MM.1S (cell line): ENCODE results near the gene C1QTNF4.

Experiments
- DNase-seq: peaks from one replicate; pipeline ENCODE4 v3.0.0-alpha.2; 2015
- H2AFZ ChIP-seq: fragments of 300-600 bp; sonication (generic); 2 replicates; pipeline ENCODE4 v1.6.0; 2016; ENCODE audit warnings: antibody characterized with exemption, low read length
- H3F3A ChIP-seq: fragments of 300-600 bp; sonication (generic); 2 replicates; pipeline ENCODE4 v1.6.1; 2016; ENCODE audit warnings: mild to moderate bottlenecking, antibody characterized with exemption, low read length, moderate library complexity, mixed read lengths; ENCODE audit not compliant: insufficient read depth
- H3K27ac ChIP-seq: fragments of 300-600 bp; sonication (generic); 2 replicates; pipeline ENCODE4 v1.5.1; 2016; ENCODE audit warnings: mild to moderate bottlenecking, low read length
- H3K27me3 ChIP-seq: fragments of 300-600 bp; sonication (generic); replicated peaks from 2 replicates; pipeline ENCODE4 v1.6.0; 2016; ENCODE audit warnings: low read length; ENCODE audit not compliant: insufficient read depth
- H3K36me3 ChIP-seq: fragments of 300-600 bp; sonication (generic); replicated peaks from 2 replicates; pipeline ENCODE4 v1.6.1; 2016; ENCODE audit warnings: mild to moderate bottlenecking, low read length, mixed read lengths; ENCODE audit not compliant: insufficient read depth
- H3K4me1 ChIP-seq: fragments of 300-600 bp; sonication (generic); 2 replicates; pipeline ENCODE4 v1.6.1; 2016; ENCODE audit warnings: low read length, mixed read lengths
- H3K4me2 ChIP-seq: fragments of 300-600 bp; sonication (generic); 2 replicates; pipeline ENCODE4 v1.6.0; 2016; ENCODE audit warnings: low read depth, low read length
- H3K4me3 ChIP-seq: fragments of 300-600 bp; sonication (generic); 2 replicates; pipeline ENCODE4 v1.5.1; 2016; ENCODE audit warnings: low read length, mixed read lengths
- H3K79me2 ChIP-seq: fragments of 300-600 bp; sonication (generic); 2 replicates; pipeline ENCODE4 v1.6.1; 2016; ENCODE audit warnings: mixed run types, low read length, mixed read lengths
- H3K9ac ChIP-seq: fragments of 300-600 bp; sonication (generic); 2 replicates; pipeline ENCODE4 v1.6.1; 2016; ENCODE audit warnings: low read length, mixed read lengths
- H3K9me2 ChIP-seq: fragments of 300-600 bp; sonication (generic); replicated peaks from 2 replicates; pipeline ENCODE4 v1.6.1; 2016; ENCODE audit warnings: mild to moderate bottlenecking, low read length, mixed read lengths; ENCODE audit not compliant: insufficient read depth
- H3K9me3 ChIP-seq: fragments of 300-600 bp; sonication (generic); replicated peaks from 2 replicates; pipeline ENCODE4 v1.6.1; 2016; ENCODE audit warnings: mild to moderate bottlenecking, low read length, mixed read lengths; ENCODE audit not compliant: insufficient read depth
- H4K20me1 ChIP-seq: fragments of 300-600 bp; sonication (generic); 2 replicates; pipeline ENCODE4 v1.6.1; 2016; ENCODE audit warnings: mild to moderate bottlenecking, low read length, moderate library complexity, mixed read lengths; ENCODE audit not compliant: insufficient read depth
- CTCF ChIP-seq: fragments of 300-600 bp; sonication (generic); IDR thresholded peaks from 2 replicates; pipeline ENCODE4 v1.5.1; 2016; ENCODE audit warnings: antibody characterized with exemption, low read length, mixed read lengths
- EZH2 ChIP-seq: fragments of 300-600 bp; sonication (generic); optimal IDR thresholded peaks from 2 replicates; pipeline ENCODE3; 2017; ENCODE audit warnings: low read depth, mild to moderate bottlenecking, antibody characterized with exemption, low read length, mixed read lengths
- EZH2phosphoT487 ChIP-seq: fragments of 300-600 bp; sonication (generic); IDR thresholded peaks from 2 replicates; pipeline ENCODE4 v1.6.1; 2018; ENCODE audit warnings: antibody characterized with exemption, low read length

C1QTNF4 gene

GRCh38 chr11:47589977-47590861 is 4.0 kb downstream of the C1QTNF4 start:
- Histone ChIP-seq H3K4me1 (no peaks in the 10 kb centered on the region), H4K20me1 (no peaks in the 10 kb centered on the region), H3K27ac (no peak overlapping the region), H3K4me3 (no peak overlapping the region), H3K79me2 (no peaks in the 10 kb centered on the region), H3K36me3 (no peaks in the 10 kb centered on the region), H3K9ac (no peak overlapping the region), H2AFZ (no peak overlapping the region), H3K27me3 (no peaks in the 10 kb centered on the region), H3K9me3 (no peaks in the 10 kb centered on the region), H3K4me2 (no peak overlapping the region), H3F3A (no peaks in the 10 kb centered on the region), H3K9me2 (no peaks in the 10 kb centered on the region)
- DNase-seq = no peak
- TF ChIP-seq CTCF = no peak
- no peak for TF ChIP-seq EZH2phosphoT487
- no peak for TF ChIP-seq EZH2

- H3K9me3 ChIP-seq = no peaks in the 10 kb centered on the region
- no peaks in the 10 kb centered on the region for H3K9me2 ChIP-seq
- H4K20me1 ChIP-seq = no peaks in the 10 kb centered on the region
- no peak overlapping the region for H3K9ac ChIP-seq
- H3K4me1 ChIP-seq = no peaks in the 10 kb centered on the region
- no peak for DNase-seq
- no peak overlapping the region for H3K4me2 ChIP-seq
- no peak overlapping the region for H3K4me3 ChIP-seq
- no peaks in the 10 kb centered on the region for H3K79me2 ChIP-seq
- H3F3A ChIP-seq = no peaks in the 10 kb centered on the region
- no peaks in the 10 kb centered on the region for H3K36me3 ChIP-seq
- TF ChIP-seq CTCF (no peak), EZH2phosphoT487 (no peak), EZH2 (no peak)
- H3K27ac ChIP-seq = no peak overlapping the region
- no peak overlapping the region for H2AFZ ChIP-seq
- H3K27me3 ChIP-seq = no peaks in the 10 kb centered on the region
These were observed 4.6 kb downstream of the C1QTNF4 start for GRCh38 chr11:47589584-47589976.

- H3K27me3 ChIP-seq = no peaks in the 10 kb centered on the region
- H3K79me2 ChIP-seq = no peaks in the 10 kb centered on the region
- no peak overlapping the region for H2AFZ ChIP-seq
- H3K9me2 ChIP-seq = no peaks in the 10 kb centered on the region
- H3K36me3 ChIP-seq = no peaks in the 10 kb centered on the region
- no peak overlapping the region for H3K27ac ChIP-seq
- H4K20me1 ChIP-seq = no peaks in the 10 kb centered on the region
- no peak overlapping the region for H3K4me2 ChIP-seq
- no peak for DNase-seq
- H3K9me3 ChIP-seq = no peaks in the 10 kb centered on the region
- TF ChIP-seq CTCF = no peak
- no peak for TF ChIP-seq EZH2phosphoT487
- no peak for TF ChIP-seq EZH2
- H3K4me3 ChIP-seq = no peak overlapping the region
- H3K9ac ChIP-seq = no peak overlapping the region
- no peaks in the 10 kb centered on the region for H3F3A ChIP-seq
- no peaks in the 10 kb centered on the region for H3K4me1 ChIP-seq
These were observed 5.1 kb downstream of the C1QTNF4 start for GRCh38 chr11:47589118-47589517.
